Fibroblast of skin of right quadriceps (primary cell): ENCODE measurements around the gene DIABLO.
"Not testable (repeated sequence)": the region's sequence is repeated elsewhere in the genome, so short reads cannot be mapped to it uniquely, and the experiment has no call there.

ENCODE experiments used
- DNase-seq: peaks from one replicate; pipeline ENCODE4 v3.0.0-alpha.2; 2013

Gene DIABLO

DNA sequence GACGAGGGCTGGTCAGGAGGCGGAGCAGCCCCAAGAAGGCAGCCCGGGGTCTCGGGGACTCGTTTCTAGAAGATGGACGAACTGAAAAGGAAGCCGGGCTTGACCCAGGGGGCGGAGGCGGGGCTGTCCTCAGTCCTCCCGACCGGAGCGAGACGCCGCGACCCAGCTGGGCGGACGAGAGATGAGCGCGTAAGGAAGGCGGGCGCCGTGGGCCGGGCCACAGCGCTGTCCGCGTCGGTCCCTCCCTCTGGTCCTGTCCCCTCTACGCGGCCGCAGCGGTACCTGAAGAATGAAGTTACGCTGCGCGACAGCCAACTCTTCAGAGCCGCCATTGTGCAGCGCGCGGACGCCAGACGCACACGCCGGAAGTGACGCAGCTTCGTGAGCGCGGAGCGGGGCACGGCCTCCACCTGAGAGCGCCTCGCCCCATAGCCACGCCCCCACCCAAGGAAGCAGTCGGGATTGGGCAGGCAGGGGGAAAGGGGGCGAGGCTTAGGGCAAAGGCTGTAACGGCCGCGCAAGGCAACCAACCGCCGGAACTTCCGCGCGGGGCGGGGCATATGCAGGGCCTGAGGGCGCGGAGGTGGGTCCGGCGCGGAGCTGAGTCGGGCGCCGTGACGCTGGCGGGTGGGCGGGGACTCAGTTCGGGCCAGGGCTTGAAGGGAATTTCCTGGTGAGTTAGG is at the start of gene DIABLO:
DIABLO (minus strand) TSS at position 370 of the 683 bp plus-strand sequence; CDS start at position 332, 38 bp downstream.
- DNase-seq = peak; percentile 99

- no peak for DNase-seq
These were observed 49.6 kb upstream of the DIABLO start for GRCh38 chr12:122275459-122275858.

GRCh38 chr12:122266230-122266901 is 40.5 kb upstream of the DIABLO start, which contains the start of gene VPS33A:
VPS33A (minus strand) TSS chr12:122266494; CDS start chr12:122266408, 86 bp downstream.
- DNase-seq = peak; percentile 98

DNA sequence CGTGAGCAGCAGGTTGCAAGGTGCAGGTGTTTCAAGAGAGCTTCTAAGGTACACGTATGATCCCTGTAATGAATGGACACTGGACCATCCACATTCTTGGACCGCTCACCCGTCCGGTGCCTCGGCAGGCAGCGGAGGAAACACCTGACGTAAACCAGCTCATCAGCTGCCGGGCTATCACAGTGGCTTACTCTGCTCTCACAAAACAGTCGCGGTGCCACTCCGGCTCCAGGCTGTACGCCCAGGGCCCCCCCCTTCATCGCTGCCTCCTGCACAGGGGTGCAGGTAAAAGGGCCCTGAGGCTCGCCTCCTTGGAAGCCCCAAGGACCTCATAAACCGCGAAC is 40.0 kb upstream of the DIABLO start:
- DNase-seq = no peak

GRCh38 chr12:122265476-122265875 is 39.6 kb upstream of the DIABLO start:
- DNase-seq = no peak

DNA sequence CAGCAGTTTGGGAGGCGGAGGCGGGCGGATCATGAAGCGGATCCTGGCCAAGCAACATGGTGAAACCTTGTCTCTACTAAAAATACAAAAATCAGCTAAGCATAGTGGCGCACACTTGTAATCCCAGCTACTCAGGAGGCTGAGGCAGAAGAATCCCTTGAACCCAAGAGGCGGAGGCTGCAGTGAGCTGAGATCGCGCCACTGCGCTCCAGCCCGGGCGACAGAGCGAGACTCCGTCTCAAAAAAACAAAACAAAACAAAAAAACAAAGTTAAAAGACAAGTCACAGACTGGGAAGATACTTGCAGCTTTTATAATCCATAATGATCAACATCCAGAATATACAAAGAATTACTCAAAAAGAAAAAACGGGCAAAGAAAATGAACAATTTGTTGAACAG is 34.9 kb upstream of the DIABLO start:
- DNase-seq = not testable (repeated sequence)

- DNase-seq = not testable (repeated sequence)
These were observed 33.1 kb upstream of the DIABLO start for GRCh38 chr12:122258939-122259338.

GRCh38 chr12:122258462-122258861 is 32.6 kb upstream of the DIABLO start:
- not testable (repeated sequence) for DNase-seq

DNA sequence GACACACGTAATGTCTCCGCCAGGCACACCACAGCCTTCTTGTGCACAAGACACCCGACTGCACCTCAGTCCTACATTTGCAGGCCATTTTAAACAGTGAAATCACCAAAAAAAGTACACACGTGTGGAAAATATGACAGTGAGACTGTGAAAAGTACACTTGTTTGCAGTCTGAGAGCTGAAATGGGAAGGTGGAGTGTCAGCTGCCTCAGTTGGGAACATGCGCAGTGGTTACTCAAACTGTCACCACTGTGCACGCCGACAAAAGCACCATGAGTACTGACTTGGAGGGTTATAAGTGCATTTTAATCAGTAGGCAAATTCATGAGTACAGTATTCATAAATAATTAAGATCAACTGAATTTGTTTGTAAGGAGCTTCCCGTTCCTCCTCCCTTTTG is 24.7 kb upstream of the DIABLO start:
- no peak for DNase-seq

- no peak for DNase-seq
These were observed 24.2 kb upstream of the DIABLO start for GRCh38 chr12:122250047-122250446.

DNA sequence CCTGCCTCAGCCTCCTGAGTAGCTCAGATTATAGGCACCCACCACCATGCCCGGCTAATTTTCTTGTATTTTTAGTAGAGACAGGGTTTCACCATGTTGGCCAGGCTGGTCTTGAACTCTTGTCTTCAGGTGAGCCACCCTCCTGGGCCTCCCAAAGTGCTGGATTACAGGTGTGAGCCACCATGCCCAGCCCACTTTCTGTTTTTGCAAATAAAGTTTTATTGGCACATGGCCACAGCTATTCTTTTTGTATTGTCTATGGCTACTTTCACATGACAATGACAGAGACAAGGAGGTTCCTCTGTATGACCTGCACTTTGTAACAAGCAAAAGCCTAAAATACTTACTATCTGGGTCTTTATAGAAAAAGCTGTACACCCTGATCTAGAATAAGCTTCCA is 19.7 kb upstream of the DIABLO start:
- no peak for DNase-seq

- no peak for DNase-seq
These were observed 18.9 kb upstream of the DIABLO start for GRCh38 chr12:122244565-122245371.

- no peak for DNase-seq
These were observed 18.1 kb upstream of the DIABLO start for GRCh38 chr12:122243965-122244364.

GRCh38 chr12:122238861-122239260 is 13.0 kb upstream of the DIABLO start:
- DNase-seq = no peak

GRCh38 chr12:122235741-122236140 is 9.9 kb upstream of the DIABLO start:
- no peak for DNase-seq

GRCh38 chr12:122232691-122233090 is 6.8 kb upstream of the DIABLO start:
- no peak for DNase-seq

DNA sequence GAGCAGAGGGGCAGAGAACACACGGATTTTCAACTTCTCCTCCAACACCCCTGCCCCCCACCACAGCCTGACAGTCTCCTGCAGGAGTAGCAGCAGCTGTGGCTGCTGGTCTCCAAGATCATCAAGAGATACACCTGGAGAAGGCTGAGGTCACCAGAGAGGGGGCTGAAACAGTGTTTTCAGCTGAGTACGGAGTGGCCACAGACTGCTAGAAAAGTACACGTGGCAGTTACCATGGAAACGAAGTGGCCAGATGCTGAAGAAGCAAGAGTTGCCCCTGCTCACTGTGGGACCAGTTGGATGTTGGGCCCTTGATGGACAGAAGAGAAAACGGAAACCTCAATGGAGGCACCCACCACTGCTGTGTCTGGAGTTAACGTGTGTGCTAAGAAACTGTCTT is 4.9 kb upstream of the DIABLO start:
- DNase-seq = no peak

- DNase-seq = no peak
These were observed 2.2 kb upstream of the DIABLO start for GRCh38 chr12:122228092-122228491.

- DNase-seq = no peak
These were observed 1.5 kb upstream of the DIABLO start for GRCh38 chr12:122227341-122227740.

DNA sequence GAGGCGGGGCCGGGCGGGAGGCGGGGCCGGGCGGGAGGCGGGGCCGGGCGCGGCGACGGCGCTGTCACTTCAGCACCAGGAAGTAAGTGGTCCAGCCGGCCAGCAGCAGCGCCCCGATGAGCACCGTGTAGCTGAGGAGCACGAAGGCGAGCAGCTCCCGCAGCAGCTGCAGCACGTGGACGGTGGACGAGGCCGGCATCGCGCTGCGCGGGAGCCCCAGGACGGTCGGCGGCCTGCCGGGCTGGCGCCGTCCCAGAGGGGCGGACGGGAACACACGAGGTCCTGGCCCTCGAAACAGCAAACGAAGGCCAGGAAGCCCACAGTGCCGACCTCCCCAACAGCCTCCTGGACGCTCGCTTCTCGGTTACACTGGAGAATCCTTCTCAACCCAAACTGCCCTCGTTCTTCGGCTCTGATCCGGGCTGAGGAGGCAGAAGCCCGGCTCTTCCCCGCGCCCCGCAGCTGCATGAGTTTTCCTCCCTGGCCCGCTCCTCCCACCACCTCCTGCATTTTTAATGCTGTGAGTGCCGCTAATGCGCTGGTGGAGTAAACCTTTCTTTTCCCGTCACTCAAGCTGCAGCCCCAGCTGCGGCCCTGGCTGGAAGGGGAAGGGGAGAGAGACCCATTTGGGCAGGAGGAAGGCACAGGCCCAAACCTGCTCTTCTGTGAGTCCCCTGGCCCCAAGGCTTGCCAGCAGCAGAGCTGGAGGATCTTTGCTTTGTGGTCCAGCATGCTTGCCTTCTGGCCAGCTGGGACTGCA is 694 bp upstream of the DIABLO start:
- no peak for DNase-seq

DNA sequence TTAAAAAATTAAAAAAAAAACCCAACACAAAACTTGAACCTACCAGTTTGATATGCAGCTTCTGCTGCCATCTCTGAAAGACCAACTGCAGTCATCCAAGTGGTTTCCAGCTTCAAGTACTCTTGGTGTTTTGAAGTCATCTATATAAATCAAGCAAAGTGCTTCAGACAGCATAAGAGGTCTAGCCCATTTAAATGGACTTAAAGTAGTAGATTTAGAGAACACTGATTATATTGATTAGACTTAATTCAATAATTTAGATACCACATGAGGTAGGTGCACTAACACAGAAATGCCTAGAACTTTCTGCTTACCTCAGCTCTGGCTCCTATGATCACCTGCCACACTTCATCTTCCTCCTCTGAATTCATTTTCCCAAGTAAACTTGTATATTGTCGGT is 9.4 kb downstream of the DIABLO start:
- no peak for DNase-seq

- DNase-seq = no peak
These were observed 10.1 kb downstream of the DIABLO start for GRCh38 chr12:122215771-122216170.
